IPS-18c (cell line): Measurements from ENCODE around the gene TRAPPC12.

Experiments used
- H3K4me3 ChIP-seq: 2 replicates; pipeline ENCODE4 v1.7.0; 2013; ENCODE audit warnings: low read depth, mild to moderate bottlenecking, low read length, moderate library complexity; ENCODE audit not compliant: insufficient read depth
- H3K9me3 ChIP-seq: one replicate; pipeline ENCODE4 v1.6.1; 2013; ENCODE audit warnings: mild to moderate bottlenecking, low read length, moderate library complexity; ENCODE audit not compliant: control insufficient read depth, insufficient read depth

The TRAPPC12 gene

DNA sequence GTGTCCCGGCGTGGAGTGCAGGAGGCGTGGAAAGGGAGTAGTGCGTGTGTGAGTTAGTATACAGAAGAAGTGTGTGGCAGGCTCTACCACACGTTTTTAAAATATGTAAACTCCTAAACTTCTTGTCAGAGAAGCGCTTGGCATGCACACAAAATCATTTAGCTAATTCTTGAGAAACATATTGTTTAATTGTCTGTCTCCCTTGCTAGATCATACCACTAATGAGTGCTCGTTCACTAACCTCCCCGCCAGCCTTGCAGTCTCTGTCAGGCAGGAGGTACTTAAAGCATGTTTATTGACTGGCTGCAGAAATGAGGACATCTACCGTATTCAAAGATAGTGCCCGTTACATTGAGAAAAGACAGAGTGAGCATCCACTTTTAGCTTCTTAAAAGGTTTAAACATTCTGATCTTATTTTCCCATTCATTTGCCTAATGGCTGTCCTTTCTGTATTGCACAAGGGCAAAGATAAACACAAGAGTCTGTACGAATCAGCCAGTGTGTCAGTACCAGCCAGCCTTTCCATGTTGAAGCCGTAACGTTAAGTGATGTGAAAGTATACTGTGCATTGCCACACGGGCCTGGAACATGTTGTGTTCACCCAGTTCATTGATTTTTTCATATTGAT is 41.4 kb downstream of the TRAPPC12 start:
- Histone ChIP-seq H3K9me3 (no peaks in the 10 kb centered on the region), H3K4me3 (no peak overlapping the region)

DNA sequence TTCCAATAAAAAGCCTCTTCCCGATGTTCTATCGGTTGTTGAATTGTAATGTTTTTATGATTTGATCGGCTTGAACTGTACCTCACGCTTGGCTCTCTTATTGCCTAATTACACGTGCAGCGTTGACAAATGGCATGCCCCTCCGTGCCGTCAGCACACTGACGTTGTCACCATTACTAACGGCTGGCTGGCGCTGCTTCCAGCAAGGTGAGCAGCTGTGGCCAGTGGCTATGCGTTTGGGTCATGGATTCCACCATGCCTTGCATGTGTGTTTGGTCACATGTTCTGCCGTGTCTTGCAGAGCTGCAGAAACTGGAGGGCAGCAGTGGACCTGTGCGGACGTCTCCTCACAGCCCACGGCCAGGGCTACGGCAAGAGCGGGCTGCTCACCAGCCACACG is 42.1 kb downstream of the TRAPPC12 start:
- no peaks in the 10 kb centered on the region for H3K9me3 ChIP-seq
- no peak overlapping the region for H3K4me3 ChIP-seq

DNA sequence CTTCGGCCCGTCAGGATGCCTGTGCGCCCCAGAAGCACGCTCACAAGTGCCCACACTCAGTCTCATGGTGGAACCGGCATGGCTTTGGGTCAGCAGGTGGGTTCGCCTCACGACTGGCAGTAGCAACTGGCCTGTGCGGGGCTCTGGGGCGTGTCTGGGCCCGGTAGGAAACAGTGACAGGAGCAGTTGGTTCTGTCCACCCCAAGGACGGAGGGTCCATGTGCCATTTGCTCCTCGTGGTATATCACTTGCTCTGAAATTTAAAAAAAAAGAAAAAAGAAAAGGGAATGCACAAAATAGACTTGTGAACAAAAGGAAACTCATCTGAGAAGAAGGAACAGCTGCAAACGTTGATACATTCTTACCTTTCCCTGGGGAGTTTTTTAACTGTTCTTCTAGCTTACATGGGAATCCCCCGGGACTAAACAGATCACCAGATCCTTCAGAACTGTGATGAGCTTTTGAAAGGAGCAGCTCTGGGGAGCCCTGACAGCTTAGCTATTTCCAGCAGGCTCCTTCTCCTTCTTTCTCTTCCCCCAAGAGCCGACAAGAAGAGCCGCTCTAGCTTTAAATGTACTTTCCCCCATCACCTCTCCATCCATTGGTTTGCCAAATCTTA is 42.8 kb downstream of the TRAPPC12 start:
- no peaks in the 10 kb centered on the region for H3K9me3 ChIP-seq
- H3K4me3 ChIP-seq = no peak overlapping the region

DNA sequence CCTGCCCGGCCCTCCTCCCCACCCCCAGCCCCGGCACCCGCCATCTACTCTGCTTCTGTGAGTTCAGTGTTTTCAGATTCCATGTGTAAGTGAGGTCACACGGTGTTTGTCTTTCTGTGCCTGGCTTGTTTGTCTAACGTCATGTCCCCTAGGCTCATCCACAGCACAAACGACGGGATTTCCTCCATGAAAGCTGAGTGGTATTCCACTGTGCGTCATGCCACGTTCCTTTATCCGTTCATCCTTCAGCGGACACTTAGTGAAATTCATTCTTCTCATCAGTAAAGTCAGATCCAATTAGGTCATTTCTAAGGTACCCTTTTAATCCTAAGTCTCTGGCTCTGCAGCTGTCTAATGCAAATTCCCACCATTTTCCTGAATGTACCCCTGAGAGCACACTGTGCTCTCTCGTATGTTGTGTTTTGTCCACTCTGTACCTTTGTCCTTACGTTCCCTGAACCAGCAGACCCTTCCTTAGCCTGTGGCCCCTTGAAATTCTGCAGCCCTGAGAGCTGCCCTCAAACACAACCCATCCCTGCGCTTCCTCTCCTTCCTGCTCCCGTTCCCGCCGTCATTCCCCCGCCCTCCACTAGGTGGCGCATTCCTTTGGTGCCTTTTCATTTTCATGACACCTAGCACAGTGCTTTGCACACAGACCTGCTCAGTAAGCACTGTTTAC is 44.1 kb downstream of the TRAPPC12 start:
- Histone ChIP-seq H3K9me3 (no peaks in the 10 kb centered on the region), H3K4me3 (no peak overlapping the region)

DNA sequence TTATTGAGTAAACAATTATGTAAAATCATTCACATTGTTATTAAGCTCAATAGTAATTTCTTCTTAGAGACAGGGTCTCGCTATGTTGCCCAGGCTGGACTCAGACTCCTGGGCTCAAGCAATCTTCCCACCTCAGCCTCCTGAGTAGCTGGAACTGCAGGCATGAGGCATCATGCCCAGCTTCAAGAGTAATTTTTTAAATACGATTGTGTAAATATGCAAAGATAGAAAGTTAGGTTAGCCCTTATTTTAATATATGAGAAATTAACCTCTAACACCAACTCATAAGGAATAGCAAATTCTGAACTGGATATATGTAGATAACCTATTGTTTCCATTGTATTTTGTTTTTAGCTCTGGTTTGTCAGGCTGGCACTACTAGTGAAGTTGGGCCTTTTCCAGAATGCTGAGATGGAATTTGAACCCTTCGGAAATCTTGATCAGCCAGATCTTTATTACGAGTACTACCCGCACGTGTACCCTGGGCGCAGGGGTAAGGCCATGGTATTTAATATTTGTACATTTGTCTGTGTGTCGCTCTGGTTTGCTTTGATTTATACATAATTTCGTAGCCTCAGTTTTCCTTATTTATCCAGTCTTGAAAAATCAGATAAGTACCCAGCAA is 44.8 kb downstream of the TRAPPC12 start:
- no peak overlapping the region for H3K4me3 ChIP-seq

DNA sequence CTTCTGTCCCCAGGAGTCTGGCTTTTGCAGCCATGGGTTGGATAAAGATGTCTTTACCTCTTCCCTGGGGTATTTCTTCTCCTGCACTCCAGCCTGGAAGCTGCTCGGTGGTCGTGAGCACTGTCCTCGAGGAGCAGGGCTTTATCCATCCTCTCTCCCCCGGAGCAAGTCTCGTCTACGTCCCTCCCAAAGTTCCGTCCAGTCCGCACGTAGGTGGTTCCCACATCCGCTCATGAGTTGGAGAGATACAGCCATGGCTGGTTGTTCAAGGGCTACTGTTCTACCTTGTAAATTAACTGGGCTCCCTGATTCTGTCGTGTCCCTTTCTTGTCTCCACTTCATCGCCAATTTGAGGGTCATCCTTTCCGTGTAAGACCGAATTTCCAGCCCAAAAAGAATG is 47.1 kb downstream of the TRAPPC12 start:
- Histone ChIP-seq H3K9me3 (no peaks in the 10 kb centered on the region), H3K4me3 (no peak overlapping the region)

More for the DNA sequence above, 44.8 kb downstream of the TRAPPC12 start:
- no peaks in the 10 kb centered on the region for H3K9me3 ChIP-seq

DNA sequence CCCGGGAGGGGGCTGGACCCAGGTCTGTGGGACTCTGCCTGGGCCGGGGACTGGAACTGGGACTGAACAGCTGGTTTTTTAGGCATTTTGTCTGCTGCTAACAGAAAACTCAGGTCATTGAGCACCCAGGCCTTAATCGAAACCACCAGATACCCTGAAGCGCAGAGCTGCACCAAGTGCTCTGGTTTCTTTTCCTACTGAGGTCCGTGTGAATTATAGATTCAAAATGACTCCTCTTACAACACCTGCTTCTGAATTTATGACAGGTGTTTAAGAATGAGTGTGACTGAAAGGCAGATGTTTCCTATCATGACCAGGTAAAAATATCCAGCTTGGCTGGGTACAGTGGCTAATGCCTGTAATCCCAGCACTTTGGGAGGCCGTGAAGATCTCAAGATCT is 47.8 kb downstream of the TRAPPC12 start:
- no peak overlapping the region for H3K4me3 ChIP-seq
- H3K9me3 ChIP-seq = no peaks in the 10 kb centered on the region

DNA sequence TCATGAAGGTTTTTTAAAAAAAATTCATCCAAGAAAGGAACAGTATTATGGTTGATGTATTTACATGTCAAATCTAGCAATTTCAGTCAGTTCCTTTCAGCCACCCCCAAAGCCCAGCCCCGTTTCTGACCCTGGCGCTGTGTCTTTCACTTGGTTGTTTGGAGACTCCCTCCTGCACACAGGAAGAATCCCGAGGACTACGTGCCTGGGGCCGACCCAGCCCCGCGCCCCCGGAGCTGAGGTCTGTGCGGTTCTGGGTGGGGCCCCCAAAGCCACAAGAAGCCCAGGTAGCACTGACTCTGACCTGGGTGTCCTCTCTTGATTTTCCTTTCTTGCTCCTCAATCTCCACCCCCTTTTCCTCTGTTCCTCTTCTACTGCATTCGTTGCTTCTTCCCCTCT is 49.1 kb downstream of the TRAPPC12 start:
- no peak overlapping the region for H3K4me3 ChIP-seq

DNA sequence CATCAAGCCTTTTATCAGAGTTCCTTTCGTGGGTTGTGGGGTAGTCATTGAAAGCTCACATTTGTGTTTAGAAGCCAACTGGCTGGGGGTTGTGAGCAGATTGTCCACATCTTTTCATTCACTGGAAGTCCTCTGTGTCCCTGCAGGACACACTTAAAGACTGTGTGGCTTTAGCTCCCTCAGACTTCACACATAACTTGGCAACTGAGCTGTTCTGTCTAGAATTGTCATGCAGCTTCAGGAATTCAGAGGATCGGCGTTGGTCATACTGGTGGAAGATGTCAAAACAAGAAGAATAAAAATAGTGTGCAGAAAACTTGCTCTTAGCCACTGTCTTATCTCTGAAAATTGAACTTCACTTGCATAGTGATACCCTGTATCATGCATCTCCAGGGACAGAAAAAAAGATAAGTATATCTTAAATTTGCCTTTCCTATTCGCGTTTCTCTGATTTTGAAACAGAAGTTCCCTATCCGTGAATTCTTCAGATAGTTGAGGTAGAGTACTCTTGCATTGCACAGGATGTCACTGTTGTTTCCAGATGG is 49.6 kb downstream of the TRAPPC12 start:
- Histone ChIP-seq H3K4me3 (no peak overlapping the region), H3K9me3 (no peaks in the 10 kb centered on the region)

More for the DNA sequence above, 49.1 kb downstream of the TRAPPC12 start:
- H3K9me3 ChIP-seq = no peaks in the 10 kb centered on the region

DNA sequence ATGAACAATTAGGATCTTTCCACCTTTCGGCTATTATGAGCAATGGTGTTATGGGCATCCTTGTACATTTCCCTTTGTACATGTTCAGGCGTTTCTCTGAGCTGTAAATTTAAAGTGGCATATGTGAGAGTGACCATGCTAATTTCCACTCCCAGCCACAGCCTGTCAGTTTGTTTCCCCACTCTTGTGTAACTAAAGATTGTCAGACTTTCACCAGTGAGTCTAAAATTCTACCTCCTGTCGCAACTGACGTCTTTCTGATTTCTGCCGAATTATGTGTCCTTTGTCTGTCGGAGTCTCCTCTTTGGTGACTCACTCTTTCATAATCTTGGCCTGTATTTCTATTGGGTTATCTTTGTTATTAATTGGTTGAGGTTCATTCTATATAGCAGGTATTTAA is 50.7 kb downstream of the TRAPPC12 start:
- Histone ChIP-seq H3K4me3 (no peak overlapping the region), H3K9me3 (no peaks in the 10 kb centered on the region)

DNA sequence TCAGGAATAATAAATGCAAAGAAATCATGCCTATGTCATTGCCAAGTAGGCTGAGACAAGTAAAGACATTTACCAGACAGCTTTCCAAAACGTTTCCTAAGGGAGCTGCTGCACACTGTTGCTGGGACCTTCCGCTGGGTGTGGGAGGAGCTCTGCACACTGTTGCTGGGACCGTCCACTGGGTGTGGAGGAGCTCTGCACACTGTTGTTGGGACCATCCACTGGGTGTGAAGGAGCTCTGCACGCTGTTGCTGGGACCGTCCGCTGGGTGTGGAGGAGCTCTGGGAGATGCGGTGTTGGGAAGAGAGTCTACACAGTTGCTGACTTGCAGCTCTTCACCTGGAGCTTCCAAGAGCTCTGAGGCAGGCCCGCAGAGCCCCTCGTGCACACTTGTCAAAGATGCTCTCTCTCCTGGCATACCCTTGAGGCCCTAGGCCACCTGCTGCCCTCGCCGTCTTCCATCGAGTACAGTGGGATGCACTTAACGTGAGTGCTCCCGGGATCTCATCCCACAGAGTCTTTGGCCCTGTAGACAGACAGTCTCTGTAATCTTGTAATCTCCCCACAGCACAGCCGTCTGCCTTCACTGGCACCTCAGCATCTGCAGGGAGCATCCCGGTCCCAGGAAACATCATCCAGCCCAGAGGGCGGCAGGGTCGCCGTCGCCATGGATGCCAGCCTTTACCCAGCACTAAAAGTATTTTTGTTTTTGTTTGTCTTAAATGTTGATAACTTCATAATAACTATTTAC is 51.4 kb downstream of the TRAPPC12 start:
- no peaks in the 10 kb centered on the region for H3K9me3 ChIP-seq
- H3K4me3 ChIP-seq = no peak overlapping the region

DNA sequence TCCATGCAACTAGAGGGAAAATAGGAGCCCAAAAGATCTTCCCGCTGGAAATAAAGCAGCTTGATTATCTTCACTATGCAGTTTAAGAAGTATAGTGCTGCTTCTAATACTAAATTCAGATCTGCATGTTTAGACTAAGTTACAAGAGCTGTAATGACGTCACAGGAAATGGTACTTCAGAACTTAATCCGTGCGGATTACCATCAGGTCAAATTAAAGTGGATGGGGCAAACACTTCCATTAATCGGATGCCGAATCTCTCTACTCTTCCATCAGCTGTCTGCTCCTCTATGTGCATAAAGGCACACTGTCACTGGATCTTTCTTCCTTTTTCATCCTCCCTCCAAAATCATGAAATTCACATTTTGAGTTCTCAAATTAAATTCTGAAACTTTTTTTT is 52.6 kb downstream of the TRAPPC12 start:
- Histone ChIP-seq H3K4me3 (no peak overlapping the region), H3K9me3 (no peaks in the 10 kb centered on the region)

DNA sequence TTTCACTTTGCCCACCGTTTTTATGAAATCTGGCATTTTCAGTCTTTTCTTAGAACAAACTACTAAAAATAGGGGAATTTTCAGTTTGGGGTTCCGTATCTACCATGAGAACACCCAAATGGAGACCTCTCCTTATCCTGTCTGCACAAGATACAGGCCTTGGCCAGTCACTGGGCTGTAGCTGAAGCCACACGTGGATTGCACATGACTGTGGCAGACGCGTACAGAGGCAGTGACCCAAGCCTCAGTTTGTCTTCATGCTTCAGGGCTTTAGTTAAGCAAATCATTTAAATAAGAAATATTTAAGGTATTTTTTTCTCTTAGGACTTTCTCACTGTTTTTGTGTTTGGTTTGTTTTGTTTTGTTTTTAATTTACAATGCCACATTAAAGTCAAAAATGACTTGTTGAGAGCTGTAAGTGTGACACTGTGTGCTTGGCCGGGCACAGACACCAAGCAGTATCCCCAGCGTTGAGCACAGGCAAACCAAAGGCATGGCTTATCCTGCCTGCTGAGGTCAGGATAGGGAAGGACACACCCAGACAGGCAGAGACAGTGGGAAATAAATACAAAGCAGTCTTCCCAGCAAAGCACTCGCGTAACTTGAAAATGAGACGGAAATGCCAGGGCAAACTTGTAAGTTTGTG is 53.3 kb downstream of the TRAPPC12 start:
- Histone ChIP-seq H3K4me3 (no peak overlapping the region), H3K9me3 (no peaks in the 10 kb centered on the region)

DNA sequence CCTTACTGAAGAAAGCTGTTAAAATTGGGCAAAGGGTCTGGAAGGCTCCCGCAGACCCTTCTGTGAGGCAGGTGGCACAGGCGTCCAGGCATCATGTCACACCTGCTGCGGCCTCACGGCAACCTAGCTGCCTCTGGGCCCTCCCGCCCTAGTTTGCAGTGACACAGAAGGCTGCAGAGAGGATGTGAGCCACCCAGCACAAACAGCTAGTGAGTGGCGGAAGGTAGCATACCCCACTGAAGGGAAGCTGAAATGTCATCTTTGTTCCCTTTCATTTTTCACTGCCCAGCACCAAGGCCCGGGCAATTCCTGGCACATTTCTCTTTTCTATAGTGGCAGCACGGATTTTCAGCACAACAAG is 53.8 kb downstream of the TRAPPC12 start:
- H3K4me3 ChIP-seq = no peak overlapping the region
- no peaks in the 10 kb centered on the region for H3K9me3 ChIP-seq

DNA sequence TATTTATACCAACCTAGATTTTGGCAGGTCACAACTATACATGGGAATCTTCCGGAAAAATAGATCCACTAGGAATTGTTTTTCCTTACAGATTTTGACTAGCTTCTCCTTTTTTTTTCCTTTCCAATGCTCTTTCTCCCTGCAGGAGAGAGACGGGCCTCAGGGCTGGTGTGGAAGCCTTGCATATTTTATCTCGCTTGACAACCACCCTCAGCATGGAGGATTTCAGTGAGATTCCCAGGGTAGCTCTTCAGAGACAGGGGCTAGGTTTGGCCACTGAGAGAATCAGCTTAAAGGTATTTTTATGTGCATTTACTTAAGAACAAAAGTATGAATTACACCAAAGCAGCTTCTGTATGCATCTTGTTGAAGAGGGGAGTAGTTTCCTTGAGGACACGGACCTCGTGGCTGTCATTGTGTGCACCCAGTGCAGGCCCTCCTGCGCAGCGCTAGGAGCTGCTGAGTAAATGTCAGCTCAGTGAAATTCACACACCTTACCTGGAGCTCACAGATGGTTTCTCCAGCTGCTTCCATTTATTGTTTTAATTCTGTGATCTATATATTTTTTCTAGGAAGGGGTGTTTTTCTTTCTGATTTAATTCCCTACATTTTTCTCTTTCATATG is 54.4 kb downstream of the TRAPPC12 start:
- no peak overlapping the region for H3K4me3 ChIP-seq

DNA sequence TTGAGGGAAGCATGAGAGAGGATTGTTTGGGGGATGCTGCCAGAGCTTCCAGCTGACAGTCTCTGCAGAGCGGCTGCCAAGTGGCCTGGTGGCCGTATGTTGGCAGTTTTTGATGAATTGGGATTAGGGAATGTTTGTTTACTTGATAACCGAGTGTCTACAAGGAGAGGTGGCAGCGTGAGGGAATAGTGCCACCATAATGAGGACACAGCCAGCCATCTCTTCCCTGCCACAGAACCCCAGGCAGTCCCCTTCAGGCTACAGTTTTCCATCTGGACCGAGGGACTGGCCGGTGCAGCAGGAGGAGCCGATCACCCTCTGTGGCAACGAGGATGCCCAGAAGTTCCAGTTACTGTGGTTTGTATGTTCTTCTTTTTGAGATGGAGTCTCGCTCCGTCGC is 55.2 kb downstream of the TRAPPC12 start:
- Histone ChIP-seq H3K4me3 (no peak overlapping the region), H3K9me3 (no peaks in the 10 kb centered on the region)

More for the DNA sequence above, 54.4 kb downstream of the TRAPPC12 start:
- no peaks in the 10 kb centered on the region for H3K9me3 ChIP-seq
